OCI-M1 (cell line): Measurements from ENCODE around the gene KCNJ12.
"Not testable (repeated sequence)": the region's sequence is repeated elsewhere in the genome, so short reads cannot be mapped to it uniquely, and the experiment has no call there.

ENCODE experiments used
- DNase-seq: peaks from one replicate; lab custom pipeline; 2025; lab: John Stamatoyannopoulos, UW

Gene KCNJ12

GRCh38 chr17:21452377-21453143 is 76.4 kb downstream of the KCNJ12 start:
- peak; percentile 79 for DNase-seq

GRCh38 chr17:21453144-21453898 is 77.2 kb downstream of the KCNJ12 start:
- DNase-seq, result no peak

GRCh38 chr17:21454006-21454405 is 77.8 kb downstream of the KCNJ12 start:
- DNase-seq, result not testable (repeated sequence)

DNA sequence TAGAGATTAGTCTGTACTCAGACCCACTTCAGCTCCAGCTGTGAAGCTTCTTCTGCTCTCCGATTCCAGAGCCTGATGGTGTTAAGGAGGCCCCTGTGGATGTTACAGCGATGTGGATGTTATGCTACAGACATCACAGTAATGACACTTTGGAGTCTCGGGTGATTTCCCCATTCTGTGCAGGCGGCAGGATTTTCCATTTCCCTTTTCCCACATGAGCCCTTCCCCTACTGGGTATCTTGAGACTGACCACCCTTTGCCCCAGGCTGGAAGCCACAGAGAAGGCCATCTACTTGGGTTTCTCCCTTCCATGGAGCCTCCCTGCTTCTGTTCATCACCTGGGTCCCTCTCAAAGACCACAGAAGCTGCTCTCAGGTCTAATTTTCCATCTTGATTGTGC is 78.3 kb downstream of the KCNJ12 start:
- DNase-seq, result no peak

GRCh38 chr17:21455761-21456160 is 79.6 kb downstream of the KCNJ12 start:
- no peak for DNase-seq

DNA sequence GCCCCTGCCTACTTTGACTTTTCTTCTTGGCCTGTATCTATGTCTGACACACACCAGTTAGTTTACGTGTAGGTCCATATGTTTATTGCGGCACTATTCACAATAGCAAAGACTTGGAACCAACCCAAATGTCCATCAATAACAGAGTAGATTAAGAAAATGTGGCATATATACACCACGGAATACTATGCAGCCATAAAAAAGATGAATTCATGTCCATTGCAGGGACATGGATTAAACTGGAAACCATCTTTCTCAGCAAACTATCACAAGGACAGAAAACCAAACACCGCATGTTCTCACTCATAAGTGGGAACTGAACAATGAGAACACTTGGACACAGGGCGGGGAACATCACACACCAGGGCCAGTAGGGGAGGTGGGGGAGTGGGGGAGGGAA is 80.3 kb downstream of the KCNJ12 start:
- DNase-seq, result not testable (repeated sequence)

DNA sequence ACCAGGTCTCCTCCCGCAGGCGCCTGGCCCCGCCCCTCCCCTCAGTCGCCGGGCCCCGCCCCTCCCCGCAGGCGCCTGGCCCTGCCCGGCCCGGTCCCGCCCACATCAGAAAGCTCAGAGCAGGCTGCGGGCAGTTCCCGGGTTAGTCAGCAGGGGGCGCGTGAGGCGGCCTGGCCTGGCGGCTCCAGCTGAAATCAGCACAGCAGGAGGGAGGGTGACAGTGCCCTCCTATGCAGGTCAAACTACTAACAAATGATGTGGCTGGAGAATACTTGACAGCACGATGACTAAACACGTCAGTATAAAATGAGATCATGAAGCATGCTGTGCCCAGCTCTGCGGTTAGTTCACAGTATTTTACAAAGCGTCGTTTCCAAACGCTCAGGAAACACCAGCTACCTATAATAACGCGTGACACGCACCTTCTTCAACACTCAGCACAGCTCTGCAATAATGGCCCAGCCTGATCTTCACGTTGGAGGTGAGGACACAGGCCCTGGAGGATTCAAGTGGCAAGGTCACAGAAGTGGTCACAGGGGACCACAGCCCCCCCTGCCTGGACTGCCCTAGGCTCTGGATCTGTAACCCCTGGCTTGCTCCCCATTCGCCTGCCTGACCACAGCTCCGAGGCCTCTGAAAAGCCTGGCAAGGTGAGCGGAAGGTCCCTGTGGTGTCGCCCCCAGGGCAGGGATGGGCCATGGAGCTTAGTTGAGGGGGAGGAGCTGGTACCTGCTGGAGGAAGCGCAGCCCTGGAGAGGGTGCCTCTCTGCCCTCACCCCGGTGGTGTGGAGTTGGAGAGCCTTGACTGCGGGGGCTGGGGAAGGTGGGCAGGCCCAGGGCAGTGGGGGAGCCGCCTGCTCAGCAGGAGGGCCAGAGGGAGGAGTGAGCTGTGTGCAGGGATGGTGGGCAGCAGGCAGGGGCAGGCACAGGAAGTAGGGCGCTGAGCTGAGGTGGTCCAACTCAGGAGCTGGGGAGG is 81.2 kb downstream of the KCNJ12 start:
- peak; percentile 85 for DNase-seq

DNA sequence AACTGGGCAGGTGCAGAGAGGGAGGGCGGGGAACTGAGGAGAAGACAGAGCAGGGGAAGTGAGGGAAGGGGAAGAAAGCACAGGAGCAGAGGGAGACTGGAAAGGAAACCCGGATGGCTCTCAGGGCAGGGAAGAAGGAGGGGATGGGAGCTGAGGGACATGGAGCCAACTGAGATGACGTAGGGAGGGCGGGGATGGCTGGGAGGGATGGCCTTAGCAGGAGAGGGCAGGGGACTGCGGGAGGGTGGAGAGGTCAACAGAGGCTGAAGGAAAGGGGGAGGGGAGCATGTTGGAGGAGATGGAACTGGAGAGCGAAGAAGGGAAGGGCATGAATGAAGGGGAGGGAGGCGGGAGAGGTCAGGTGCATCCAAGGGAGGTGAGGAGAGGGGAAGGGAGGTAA is 81.9 kb downstream of the KCNJ12 start:
- no peak for DNase-seq

- no peak for DNase-seq
Measured at GRCh38 chr17:21459536-21459935, 83.4 kb downstream of the KCNJ12 start.

GRCh38 chr17:21460358-21460757 is 84.2 kb downstream of the KCNJ12 start:
- no peak for DNase-seq

DNA sequence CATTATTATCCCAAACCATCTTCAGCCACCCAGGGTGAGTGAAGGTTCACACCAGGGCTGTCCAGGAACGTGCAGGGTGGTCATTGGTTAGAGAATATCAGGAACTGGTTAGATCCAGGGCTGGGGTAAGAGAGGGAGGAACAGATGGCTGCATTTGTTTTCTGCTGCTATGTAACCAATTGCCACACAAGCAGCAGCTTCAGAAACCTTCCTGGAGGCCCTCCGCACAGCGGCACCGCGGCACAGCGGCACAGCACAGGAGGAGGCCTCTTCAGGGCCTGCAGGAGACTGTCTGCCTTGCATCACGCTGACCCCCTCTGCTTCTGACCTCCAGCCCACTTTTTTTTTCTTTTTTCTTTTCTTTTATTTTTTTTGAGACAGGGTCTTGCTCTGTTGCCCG is 86.1 kb downstream of the KCNJ12 start:
- DNase-seq, result no peak

DNA sequence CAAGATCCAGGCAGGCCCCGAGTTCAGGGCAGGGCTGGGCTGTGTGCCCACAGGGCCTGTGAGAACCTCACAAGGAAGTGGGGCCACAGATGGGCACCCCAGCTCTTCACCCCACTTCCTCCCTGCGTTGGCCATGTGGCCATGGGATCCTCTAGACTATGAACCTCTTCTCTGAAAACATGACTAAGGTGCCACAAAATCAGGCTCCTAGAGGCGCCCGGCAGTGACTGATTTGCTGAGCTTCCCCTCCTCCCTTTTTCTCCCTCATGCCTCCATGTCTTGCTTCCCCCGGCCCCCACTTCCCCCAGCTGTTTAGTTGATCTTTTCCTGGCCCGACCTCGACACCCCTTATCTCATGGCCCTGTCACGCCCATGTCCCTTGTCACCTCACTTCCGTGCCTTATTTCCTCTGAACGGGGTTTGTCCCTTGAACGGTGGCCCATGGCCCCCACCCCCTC is 87.1 kb downstream of the KCNJ12 start:
- no peak for DNase-seq

- no peak for DNase-seq
Measured at GRCh38 chr17:21463779-21464407, 87.7 kb downstream of the KCNJ12 start.

DNA sequence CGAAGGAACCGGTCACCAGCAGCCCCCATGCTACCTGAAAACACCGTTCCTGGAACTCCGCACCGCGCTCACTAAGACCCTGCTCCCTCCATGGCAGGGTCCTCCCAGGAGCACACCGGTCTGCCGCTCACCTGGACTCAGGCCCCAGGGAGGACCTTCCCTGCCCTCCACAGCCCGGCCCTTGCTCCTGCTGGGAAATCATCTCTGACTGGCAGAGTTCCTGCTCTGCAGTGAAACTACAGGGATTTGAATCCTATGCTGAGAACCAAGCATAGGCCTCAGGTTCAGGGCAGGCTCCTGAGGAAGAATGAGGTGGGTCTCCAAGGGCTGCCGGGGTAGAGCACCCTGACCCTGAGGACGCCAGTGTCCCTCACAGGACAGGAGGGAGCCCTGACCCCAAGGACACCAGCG is 88.5 kb downstream of the KCNJ12 start:
- no peak for DNase-seq

DNA sequence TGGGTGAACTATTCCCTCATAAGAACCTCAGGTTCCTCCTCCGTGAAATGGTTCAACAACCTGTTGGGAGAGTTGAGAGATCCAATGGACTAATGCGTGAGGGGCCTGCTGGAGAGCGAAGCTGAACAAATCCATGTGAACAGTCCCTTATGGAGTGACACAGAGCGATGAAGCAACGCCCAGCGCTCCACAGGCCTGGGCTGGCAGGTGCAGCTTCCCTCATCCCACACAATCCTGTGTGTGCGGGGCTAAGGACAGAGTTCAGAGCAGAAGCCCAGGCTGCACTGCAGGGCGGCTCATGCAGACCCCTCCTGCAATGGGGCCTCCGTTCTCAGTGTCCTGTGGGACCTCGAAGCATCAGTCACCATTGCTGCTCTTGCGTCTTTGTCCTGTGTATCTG is 90.4 kb downstream of the KCNJ12 start:
- DNase-seq, result no peak

DNA sequence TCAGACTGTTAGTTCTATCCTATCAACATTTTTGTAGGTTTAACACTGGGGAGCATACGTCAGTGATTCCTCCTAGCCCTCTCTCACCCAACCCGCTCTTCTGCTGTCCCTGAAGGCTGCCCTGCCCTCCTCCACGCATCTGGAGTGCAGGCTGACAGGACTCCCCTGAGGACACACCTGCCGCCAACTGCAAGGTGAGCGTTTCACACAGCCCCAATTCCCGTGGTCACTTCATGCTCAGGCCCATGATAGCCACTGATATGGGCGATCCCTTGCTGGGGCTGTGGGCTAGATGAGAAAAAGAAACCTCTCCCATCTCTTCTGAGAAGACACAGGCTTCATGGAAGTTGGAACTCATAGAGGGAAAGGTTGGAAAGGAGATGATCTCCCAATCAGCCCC is 91.0 kb downstream of the KCNJ12 start:
- DNase-seq, result no peak

DNA sequence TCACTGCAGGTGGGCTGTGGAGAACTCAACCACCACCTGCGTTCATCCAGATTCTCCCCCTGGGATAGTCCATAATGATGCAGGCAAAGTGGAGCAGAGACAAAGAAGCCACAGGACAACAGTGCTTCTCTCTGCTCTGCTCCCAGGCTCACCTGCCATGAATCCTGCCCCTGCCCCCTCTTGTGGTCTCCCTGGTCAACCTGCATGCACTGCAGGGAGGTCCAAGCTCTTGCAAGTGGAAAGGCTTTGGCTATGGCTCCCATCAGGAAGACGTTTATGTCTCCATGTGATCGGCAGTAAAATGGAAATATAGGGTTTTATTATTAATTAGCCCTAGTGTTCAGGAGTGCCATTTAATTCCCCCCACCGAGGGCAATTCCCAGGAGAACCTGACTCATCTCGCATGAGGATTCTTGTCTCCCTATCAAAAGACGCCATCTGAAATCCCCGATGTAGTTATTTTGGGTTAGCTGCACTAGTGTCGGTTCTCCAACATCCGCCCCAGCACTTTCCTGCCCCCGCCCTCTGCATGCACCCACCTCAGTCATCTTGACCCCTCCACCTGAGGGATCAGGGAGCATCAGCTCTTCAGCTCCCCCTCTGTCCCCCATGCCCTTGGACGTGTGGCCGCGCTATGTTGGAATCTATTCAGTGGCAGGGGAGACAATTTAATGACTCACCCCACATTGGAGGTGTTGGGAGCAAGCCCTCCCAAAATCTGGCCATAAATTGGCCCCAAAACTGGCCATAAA is 91.8 kb downstream of the KCNJ12 start:
- DNase-seq, result no peak
